ENCODE data around the gene IL23R.

GRCh38 chr1:67137307-67137753 lies 28.9 kb upstream of the IL23R start:
- TF ChIP-seq FOXM1 (IDR thresholded peaks at IDR 0.05; ENCODE audit: borderline replicate concordance) (no peak), SP1 (IDR thresholded peaks at IDR 0.05) (no peak)
